Smooth muscle cell (in vitro differentiated cells): ENCODE data around the gene MYB. TPM values are rescaled to one million over a fixed set of nuclear protein-coding genes. Genes with fewer than 3 reads are reported as not detected.

ENCODE experiments used
- DNase-seq: peaks from one replicate; lab custom pipeline; 2025; ENCODE audit not compliant: unreplicated experiment; lab: John Stamatoyannopoulos, UW
- H2AFZ ChIP-seq: fragments of 200-600 bp; sonication (generic); 2 replicates; pipeline ENCODE4 v1.6.0; 2016; ENCODE audit warnings: antibody characterized with exemption, low read depth, mild to moderate bottlenecking
- H3F3A ChIP-seq: fragments of 200-600 bp; sonication (generic); 2 replicates; pipeline ENCODE4 v1.6.0; 2017; ENCODE audit warnings: antibody characterized with exemption, low read depth
- H3K27ac ChIP-seq: fragments of 200-600 bp; sonication (generic); 2 replicates; pipeline ENCODE4 v1.5.1; 2016; ENCODE audit warnings: low read depth, mild to moderate bottlenecking
- H3K27me3 ChIP-seq: fragments of 200-600 bp; sonication (generic); 2 replicates; pipeline ENCODE4 v1.6.1; 2016; ENCODE audit warnings: low read depth, mild to moderate bottlenecking
- H3K36me3 ChIP-seq: fragments of 200-600 bp; sonication (generic); 2 replicates; pipeline ENCODE4 v1.5.1; 2016; ENCODE audit warnings: low read depth
- H3K4me1 ChIP-seq: fragments of 200-600 bp; sonication (generic); 2 replicates; pipeline ENCODE4 v1.5.1; 2016; ENCODE audit warnings: low read depth
- H3K4me2 ChIP-seq: fragments of 200-600 bp; sonication (generic); 2 replicates; pipeline ENCODE4 v1.6.0; 2016; ENCODE audit warnings: mild to moderate bottlenecking
- H3K4me3 ChIP-seq: fragments of 200-600 bp; sonication (generic); 2 replicates; pipeline ENCODE4 v1.5.1; 2016; ENCODE audit warnings: mild to moderate bottlenecking
- H3K79me2 ChIP-seq: fragments of 200-600 bp; sonication (generic); 2 replicates; pipeline ENCODE4 v1.6.0; 2016; ENCODE audit warnings: low read depth, mild to moderate bottlenecking
- H3K9ac ChIP-seq: fragments of 200-600 bp; sonication (generic); 2 replicates; pipeline ENCODE4 v1.6.0; 2016; ENCODE audit warnings: low read depth
- H3K9me3 ChIP-seq: fragments of 200-600 bp; sonication (generic); replicated peaks from 2 replicates; pipeline ENCODE4 v1.5.1; 2016; ENCODE audit warnings: low read depth
- H4K20me1 ChIP-seq: fragments of 200-600 bp; sonication (generic); 2 replicates; pipeline ENCODE4 v1.6.0; 2016; ENCODE audit warnings: low read depth
- CTCF ChIP-seq: fragments of 200-600 bp; sonication (generic); IDR thresholded peaks from 2 replicates; pipeline ENCODE4 v1.5.1; 2017; ENCODE audit warnings: borderline replicate concordance, mild to moderate bottlenecking, antibody characterized with exemption; ENCODE audit not compliant: insufficient read depth, poor library complexity, severe bottlenecking
- WGBS: methylation state at CpG from one replicate; pipeline ENCODE4 v1.1.7; 2016; ENCODE audit warnings: low lambda C conversion rate; 5-methylcytosine and 5-hydroxymethylcytosine counted together
- polyA plus RNA-seq: library from polyadenylated mRNA; unstranded; fragments of >200 nt; fragmentation: Nextera tagmentation; extraction: Ambion mirVana; gene quantifications from 2 replicates; pipeline ENCODE4 v1.2.1, GENCODE V29; 2016
- total RNA-seq: library from RNA; depleted of rRNA; stranded (reverse); fragments of >200 nt; gene quantifications from 2 replicates; pipeline ENCODE4 v1.2.3, GENCODE V29; 2014

MYB gene
- total and polyA plus RNA-seq, 2 experiments from 2014 or later = 0.25 to 1.2 TPM

DNA sequence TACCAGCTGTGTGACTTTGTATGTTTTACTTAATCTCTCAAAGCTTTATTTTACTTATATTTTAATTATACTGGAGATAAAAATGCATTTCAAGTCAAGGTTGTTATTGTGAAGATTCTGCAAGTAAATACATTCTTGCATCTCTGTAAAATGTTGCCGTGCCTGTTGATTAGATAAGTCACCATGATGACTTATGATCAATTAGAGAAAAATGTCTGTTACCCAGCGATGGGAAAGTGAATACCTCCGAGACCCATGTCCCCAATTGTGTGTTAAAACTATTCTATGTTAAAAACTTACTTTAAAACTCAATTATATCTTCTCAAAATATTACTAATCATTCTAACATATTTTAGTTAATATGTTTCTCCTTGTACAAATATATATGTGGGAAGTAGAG lies 39.9 kb downstream of the MYB start:
- no peaks in the 10 kb centered on the region for H3K4me1 ChIP-seq
- no peak for DNase-seq
- no peak overlapping the region for H2AFZ ChIP-seq
- no peaks in the 10 kb centered on the region for H3K36me3 ChIP-seq
- no peaks in the 10 kb centered on the region for H3K9me3 ChIP-seq
- H4K20me1 ChIP-seq = no peaks in the 10 kb centered on the region
- no peak overlapping the region for H3K9ac ChIP-seq
- H3K4me3 ChIP-seq = no peak overlapping the region
- no peaks in the 10 kb centered on the region for H3K79me2 ChIP-seq
- no peak for TF ChIP-seq CTCF
- H3K27me3 ChIP-seq = peaks cover 9% of the 10 kb centered on the region
- no peak overlapping the region for H3K27ac ChIP-seq
- H3K4me2 ChIP-seq = no peak overlapping the region
- 90% methylated on average over 3 of the region's 3 CpGs for WGBS
- H3F3A ChIP-seq = no peaks in the 10 kb centered on the region

DNA sequence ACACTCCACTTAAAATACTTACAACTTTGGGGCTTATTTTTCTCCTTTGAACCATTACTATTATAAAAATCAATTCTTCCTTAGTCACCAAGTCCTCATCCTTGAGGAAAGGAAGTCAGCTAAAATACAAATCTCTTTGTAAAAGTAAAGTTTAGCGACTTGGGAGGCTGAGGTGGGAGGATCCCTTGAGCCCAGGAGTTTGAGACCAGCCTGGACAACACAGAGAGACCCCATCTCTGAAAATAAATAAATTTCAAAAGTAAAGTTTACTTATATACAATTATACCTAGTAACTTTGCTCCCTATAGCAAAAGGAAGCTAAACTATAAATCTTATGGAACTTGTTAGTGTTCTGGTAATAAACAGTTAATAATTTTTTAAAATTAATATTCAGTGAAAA lies 40.4 kb downstream of the MYB start:
- Histone ChIP-seq H3K79me2 (no peaks in the 10 kb centered on the region), H3K4me2 (no peak overlapping the region), H3K36me3 (no peaks in the 10 kb centered on the region), H3K27me3 (peaks cover 11% of the 10 kb centered on the region), H3F3A (no peaks in the 10 kb centered on the region), H3K4me1 (no peaks in the 10 kb centered on the region), H3K9ac (no peak overlapping the region), H4K20me1 (no peaks in the 10 kb centered on the region), H3K4me3 (no peak overlapping the region), H3K27ac (no peak overlapping the region), H2AFZ (no peak overlapping the region), H3K9me3 (no peaks in the 10 kb centered on the region)
- no peak for DNase-seq
- TF ChIP-seq CTCF = no peak
- WGBS = 85% methylated on average over 1 of the region's 1 CpG

GRCh38 chr6:135222623-135223022 lies 41.5 kb downstream of the MYB start:
- H2AFZ ChIP-seq = no peak overlapping the region
- no peak overlapping the region for H3K4me3 ChIP-seq
- H3K4me2 ChIP-seq = no peak overlapping the region
- no peaks in the 10 kb centered on the region for H4K20me1 ChIP-seq
- H3K9me3 ChIP-seq = no peaks in the 10 kb centered on the region
- WGBS = 81% methylated on average over 5 of the region's 5 CpGs
- H3K36me3 ChIP-seq = no peaks in the 10 kb centered on the region
- peaks cover 11% of the 10 kb centered on the region for H3K27me3 ChIP-seq
- H3F3A ChIP-seq = no peaks in the 10 kb centered on the region
- H3K79me2 ChIP-seq = no peaks in the 10 kb centered on the region
- H3K4me1 ChIP-seq = no peaks in the 10 kb centered on the region
- no peak for DNase-seq
- H3K27ac ChIP-seq = no peak overlapping the region
- no peak for TF ChIP-seq CTCF
- H3K9ac ChIP-seq = no peak overlapping the region

DNA sequence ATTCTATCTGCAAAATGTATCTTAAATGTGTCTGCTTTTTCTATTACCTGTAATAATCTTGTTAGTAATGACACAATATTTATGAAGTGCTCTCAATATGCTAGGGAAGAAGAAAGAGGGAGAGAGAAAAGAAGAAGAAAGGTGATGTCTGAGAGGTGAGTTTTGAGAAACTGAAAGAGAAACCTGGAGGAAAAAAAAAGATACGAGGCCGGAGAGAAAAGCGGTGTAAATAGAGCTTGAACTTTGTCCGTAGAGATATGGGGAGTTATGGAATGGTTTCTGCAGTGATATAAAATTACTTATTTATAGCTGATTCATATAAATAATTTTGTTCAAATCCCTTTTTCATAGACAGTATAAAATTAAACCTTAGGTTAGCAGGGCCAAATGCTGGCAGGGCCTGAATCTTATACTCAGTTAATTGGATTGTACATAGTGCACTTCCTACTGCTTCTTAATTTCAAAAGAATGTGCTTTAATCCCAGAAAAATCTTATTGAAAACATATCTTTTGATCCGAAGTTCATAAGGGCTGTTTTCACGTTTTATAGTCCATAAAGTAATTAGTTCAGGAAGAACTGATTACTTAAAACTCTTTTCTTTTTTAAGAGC lies 43.0 kb downstream of the MYB start:
- H3F3A ChIP-seq = no peaks in the 10 kb centered on the region
- H3K79me2 ChIP-seq = no peaks in the 10 kb centered on the region
- no peaks in the 10 kb centered on the region for H3K36me3 ChIP-seq
- H3K27ac ChIP-seq = no peak overlapping the region
- no peaks in the 10 kb centered on the region for H4K20me1 ChIP-seq
- no peak overlapping the region for H3K9ac ChIP-seq
- H3K4me2 ChIP-seq = no peak overlapping the region
- no peaks in the 10 kb centered on the region for H3K9me3 ChIP-seq
- TF ChIP-seq CTCF = no peak
- H3K4me1 ChIP-seq = no peaks in the 10 kb centered on the region
- 91% methylated on average over 6 of the region's 6 CpGs for WGBS
- H2AFZ ChIP-seq = no peak overlapping the region
- H3K27me3 ChIP-seq = peaks cover 11% of the 10 kb centered on the region
- no peak for DNase-seq
- no peak overlapping the region for H3K4me3 ChIP-seq
